Choroid plexus epithelial cell (primary cell): ENCODE results near the gene LARP4B.
"Not testable (repeated sequence)": the region's sequence is repeated elsewhere in the genome, so short reads cannot be mapped to it uniquely, and the experiment has no call there.

ENCODE experiments used
- DNase-seq: peaks from one replicate; pipeline ENCODE4 v3.0.0-alpha.2; 2010; ENCODE audit warnings: low read depth
- H3K4me3 ChIP-seq: 2 replicates; pipeline ENCODE4 v1.5.1; 2011; ENCODE audit warnings: low read depth, mild to moderate bottlenecking, control low read depth, low read length, moderate library complexity
- TF ChIP-seq, protein P1 (sequence below): conservative IDR thresholded peaks from 2 replicates; pipeline ENCODE4 v1.5.1; 2011; ENCODE audit warnings: low read depth, mild to moderate bottlenecking, control low read depth, inconsistent platforms, low read length, moderate library complexity

The LARP4B gene

GRCh38 chr10:774223-774622 lies 157.3 kb downstream of the LARP4B start:
- TF ChIP-seq, protein P1, sequence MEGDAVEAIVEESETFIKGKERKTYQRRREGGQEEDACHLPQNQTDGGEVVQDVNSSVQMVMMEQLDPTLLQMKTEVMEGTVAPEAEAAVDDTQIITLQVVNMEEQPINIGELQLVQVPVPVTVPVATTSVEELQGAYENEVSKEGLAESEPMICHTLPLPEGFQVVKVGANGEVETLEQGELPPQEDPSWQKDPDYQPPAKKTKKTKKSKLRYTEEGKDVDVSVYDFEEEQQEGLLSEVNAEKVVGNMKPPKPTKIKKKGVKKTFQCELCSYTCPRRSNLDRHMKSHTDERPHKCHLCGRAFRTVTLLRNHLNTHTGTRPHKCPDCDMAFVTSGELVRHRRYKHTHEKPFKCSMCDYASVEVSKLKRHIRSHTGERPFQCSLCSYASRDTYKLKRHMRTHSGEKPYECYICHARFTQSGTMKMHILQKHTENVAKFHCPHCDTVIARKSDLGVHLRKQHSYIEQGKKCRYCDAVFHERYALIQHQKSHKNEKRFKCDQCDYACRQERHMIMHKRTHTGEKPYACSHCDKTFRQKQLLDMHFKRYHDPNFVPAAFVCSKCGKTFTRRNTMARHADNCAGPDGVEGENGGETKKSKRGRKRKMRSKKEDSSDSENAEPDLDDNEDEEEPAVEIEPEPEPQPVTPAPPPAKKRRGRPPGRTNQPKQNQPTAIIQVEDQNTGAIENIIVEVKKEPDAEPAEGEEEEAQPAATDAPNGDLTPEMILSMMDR, result no peak
- H3K4me3 ChIP-seq, result no peak overlapping the region
- no peak for DNase-seq

GRCh38 chr10:773562-774161 lies 157.8 kb downstream of the LARP4B start:
- TF ChIP-seq, protein P1, result no peak
- DNase-seq, result no peak

GRCh38 chr10:772227-772637 lies 159.3 kb downstream of the LARP4B start:
- TF ChIP-seq, protein P1, result no peak
- no peak overlapping the region for H3K4me3 ChIP-seq
- no peak for DNase-seq

More at GRCh38 chr10:773562-774161, 157.8 kb downstream of the LARP4B start:
- no peak overlapping the region for H3K4me3 ChIP-seq

DNA sequence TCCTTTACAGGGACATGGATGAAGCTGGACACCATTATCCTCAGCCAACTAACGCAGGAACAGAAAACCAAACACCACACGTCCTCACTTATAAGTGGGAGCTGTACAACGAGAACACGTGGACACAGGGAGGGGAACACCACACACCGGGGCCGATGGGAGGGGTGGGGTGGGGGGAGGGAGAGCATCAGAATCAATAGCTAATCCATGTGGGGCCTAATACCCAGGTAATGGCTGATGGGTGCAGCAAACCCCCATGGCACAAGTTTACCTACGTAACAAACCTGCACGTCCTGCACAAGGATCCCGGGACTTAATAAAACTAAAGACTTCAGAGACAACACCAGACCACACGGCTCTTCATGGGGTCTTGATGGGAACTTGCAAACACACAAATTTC lies 159.9 kb downstream of the LARP4B start:
- no peak overlapping the region for H3K4me3 ChIP-seq
- TF ChIP-seq, protein P1, result no peak
- no peak for DNase-seq

DNA sequence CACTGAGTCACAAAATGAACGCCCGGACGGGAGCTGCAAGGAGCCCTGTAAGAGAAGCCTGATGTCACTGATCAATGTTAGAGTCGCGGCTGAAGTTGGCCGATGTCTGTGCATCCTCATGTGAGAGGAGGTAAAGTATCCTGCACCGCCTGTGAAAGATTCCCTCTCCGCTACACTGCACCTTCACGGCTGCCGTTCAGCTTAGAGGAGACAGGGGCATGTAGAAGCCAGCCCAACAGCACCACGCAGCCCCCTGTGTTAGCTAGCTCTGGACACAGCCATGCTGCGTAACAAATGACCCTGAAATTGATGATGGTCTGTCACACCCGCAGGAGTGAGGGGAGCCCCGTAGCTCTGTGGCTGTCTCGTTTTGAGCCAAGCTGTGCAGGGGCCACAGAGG lies 160.5 kb downstream of the LARP4B start:
- no peak for DNase-seq
- no peak overlapping the region for H3K4me3 ChIP-seq
- TF ChIP-seq, protein P1, result no peak

DNA sequence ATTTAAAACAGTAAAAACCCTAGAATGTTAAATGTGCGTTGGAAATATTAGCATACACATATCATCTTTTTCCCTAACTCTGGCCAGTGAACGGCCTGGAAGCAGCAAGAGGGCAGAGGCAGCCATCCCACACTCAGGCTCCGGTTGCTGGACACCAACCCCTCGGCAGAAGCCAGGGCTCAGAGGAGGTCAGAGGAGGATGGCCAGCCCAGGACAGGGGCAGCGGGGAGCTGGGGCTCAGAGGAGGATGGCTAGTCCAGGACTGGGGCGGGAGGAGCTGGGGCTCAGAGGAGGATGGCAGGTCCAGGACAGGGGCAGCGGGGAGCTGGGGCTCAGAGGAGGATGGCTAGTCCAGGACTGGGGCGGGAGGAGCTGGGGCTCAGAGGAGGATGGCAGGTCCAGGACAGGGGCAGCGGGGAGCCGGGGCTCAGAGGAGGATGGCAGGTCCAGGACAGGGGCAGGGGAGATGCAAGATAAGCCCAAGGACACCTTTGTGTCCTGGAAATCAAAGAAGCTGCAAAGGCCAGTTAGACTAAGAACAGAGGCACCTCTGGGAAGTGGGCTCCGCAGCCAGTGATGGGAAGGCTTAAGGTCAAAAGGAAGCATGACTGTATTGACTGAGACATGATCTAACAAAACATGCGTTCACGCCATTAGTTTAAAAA lies 161.3 kb downstream of the LARP4B start:
- not testable (repeated sequence) for H3K4me3 ChIP-seq, DNase-seq

GRCh38 chr10:767794-768193 lies 163.7 kb downstream of the LARP4B start:
- DNase-seq, result no peak
- TF ChIP-seq, protein P1, result no peak
- no peak overlapping the region for H3K4me3 ChIP-seq
